Mucosa of descending colon (tissue), 3 donors: ENCODE data around the gene SULT1E1. TPM values are rescaled to one million over a fixed set of nuclear protein-coding genes. Genes with fewer than 3 reads are reported as not detected.

Experiments
- ATAC-seq: fragments of 200-7000 bp; cut with Tn5 transposase; one replicate; pipeline ENCODE4 v1.9.1; 2020; ENCODE audit warnings: mild to moderate bottlenecking, moderate library complexity
- DNase-seq, 3 donors: peaks; one replicate each; pipeline ENCODE4 v3.0.0-alpha.2; 2020
- H3K36me3 ChIP-seq: fragments of 200-600 bp; one replicate; pipeline ENCODE4 v1.8.0; 2021; ENCODE audit warnings: low read depth, mild to moderate bottlenecking
- H3K4me1 ChIP-seq: fragments of 200-600 bp; one replicate; pipeline ENCODE4 v1.8.0; 2021; ENCODE audit warnings: low read depth, mild to moderate bottlenecking
- H3K4me3 ChIP-seq: fragments of 200-600 bp; one replicate; pipeline ENCODE4 v1.8.0; 2021; ENCODE audit warnings: mild to moderate bottlenecking
- H3K9me3 ChIP-seq: fragments of 200-600 bp; one replicate; pipeline ENCODE4 v1.8.0; 2021; ENCODE audit warnings: mild to moderate bottlenecking
- CTCF ChIP-seq: fragments of 200-600 bp; IDR thresholded peaks from one replicate; pipeline ENCODE4 v1.8.0; 2022; ENCODE audit warnings: antibody characterized with exemption, mild to moderate bottlenecking
- intact Hi-C, 2 donors: fragments of 100-400 bp; cut with DNase I in 1 of 2; cut with micrococcal nuclease in 1 of 2; formaldehyde crosslinking; loops; one replicate each; pipeline versions ENCODE4 v1.11.0 to v1.11.1; 2022; cut with DNase I, micrococcal nuclease
- total RNA-seq, 3 donors: library from RNA; stranded (reverse); fragmentation: NEBNext Ultra II Directional in 2 of 3; extraction: Animal tissue kit (Norgen Biotek cat#: 25700) in 2 of 3; gene quantifications; one replicate each; pipeline versions ENCODE4 v1.2.1 to v1.2.4, GENCODE V29; 2021 to 2023
- donor health status: DM: no; HTN: no; CAD: no; lungs with moderate emphysema.
- donor health status: DM: no; HTN: no; CAD: no.
- donor health status: DM: no; HTN: yes; CAD: no.

SULT1E1 gene
- total RNA-seq, 3 donors from 2014 or later, result 0.26 TPM; not detected in 2

GRCh38 chr4:69859140-69859685 lies 732 bp downstream of the SULT1E1 start:
- H3K36me3 ChIP-seq, result no peaks in the 10 kb centered on the region
- intact Hi-C loops, result no loop called here
- no peaks in the 10 kb centered on the region for H3K4me1 ChIP-seq
- no peaks in the 10 kb centered on the region for H3K9me3 ChIP-seq
- TF ChIP-seq CTCF, result no peak
- no peak overlapping the region for H3K4me3 ChIP-seq
- DNase-seq (no peak), ATAC-seq (no peak)

- H3K36me3 ChIP-seq, result no peaks in the 10 kb centered on the region
- DNase-seq (no peak), ATAC-seq (no peak)
- H3K4me1 ChIP-seq, result no peaks in the 10 kb centered on the region
- H3K4me3 ChIP-seq, result no peak overlapping the region
- intact Hi-C loops, result no loop called here
- TF ChIP-seq CTCF, result no peak
- H3K9me3 ChIP-seq, result no peaks in the 10 kb centered on the region
Measured at GRCh38 chr4:69858690-69859089, 1.3 kb downstream of the SULT1E1 start.

- H3K9me3 ChIP-seq, result no peaks in the 10 kb centered on the region
- ATAC-seq, result no peak
- H3K4me1 ChIP-seq, result no peaks in the 10 kb centered on the region
- TF ChIP-seq CTCF, result no peak
- intact Hi-C loops, result no loop called here
- no peaks in the 10 kb centered on the region for H3K36me3 ChIP-seq
- H3K4me3 ChIP-seq, result no peak overlapping the region
- DNase-seq, result no peak
Measured at GRCh38 chr4:69855822-69856221, 4.1 kb downstream of the SULT1E1 start.

GRCh38 chr4:69849969-69850368 lies 10.0 kb downstream of the SULT1E1 start:
- Histone ChIP-seq H3K4me3 (no peak overlapping the region), H3K4me1 (no peaks in the 10 kb centered on the region), H3K9me3 (no peaks in the 10 kb centered on the region), H3K36me3 (no peaks in the 10 kb centered on the region)
- TF ChIP-seq CTCF, result no peak
- DNase-seq (no peak), ATAC-seq (no peak)
- intact Hi-C loops, result no loop called here

- DNase-seq (no peak), ATAC-seq (no peak)
- intact Hi-C loops, result no loop called here
- Histone ChIP-seq H3K4me3 (no peak overlapping the region), H3K4me1 (no peaks in the 10 kb centered on the region), H3K9me3 (no peaks in the 10 kb centered on the region), H3K36me3 (no peaks in the 10 kb centered on the region)
- no peak for TF ChIP-seq CTCF
Measured at GRCh38 chr4:69849297-69849696, 10.6 kb downstream of the SULT1E1 start.

GRCh38 chr4:69848028-69848427 lies 11.9 kb downstream of the SULT1E1 start:
- no peak overlapping the region for H3K4me3 ChIP-seq
- no peaks in the 10 kb centered on the region for H3K4me1 ChIP-seq
- no peak for TF ChIP-seq CTCF
- intact Hi-C loops, result no loop called here
- ATAC-seq (no peak), DNase-seq (no peak)
- no peaks in the 10 kb centered on the region for H3K36me3 ChIP-seq
- no peaks in the 10 kb centered on the region for H3K9me3 ChIP-seq
